Body of pancreas (tissue), 4 donors: ENCODE results near the gene ST6GAL1. TPM values are rescaled to one million over a fixed set of nuclear protein-coding genes. Genes with fewer than 3 reads are reported as not detected.

Experiments
- ATAC-seq: fragments of 150-250 bp; one replicate; pipeline ENCODE4 v1.9.1; 2016
- DNase-seq, 4 donors: peaks; one replicate each; pipeline ENCODE4 v3.0.0-alpha.2; 2019
- H3K27ac ChIP-seq, 4 donors: fragments of 200-600 bp; sonication (generic); 1 replicate in 3 of 4; 2 replicates in 1 of 4; pipeline versions ENCODE4 v1.5.1 to v1.6.1; 2016 to 2019; ENCODE audit warnings: mild to moderate bottlenecking in 1 of 4, mixed read lengths in 1 of 4, moderate library complexity in 1 of 4
- H3K27me3 ChIP-seq, 2 donors: fragments of 200-600 bp; sonication (generic); one replicate each; pipeline ENCODE4 v1.6.0; 2016; ENCODE audit warnings: mild to moderate bottlenecking in 1 of 2
- H3K36me3 ChIP-seq, 2 donors: fragments of 200-600 bp; sonication (generic); replicated peaks in 1 of 2; 2 replicates each; pipeline ENCODE4 v1.5.1; 2016; ENCODE audit warnings: low read depth in 2 of 2; ENCODE audit not compliant: insufficient read depth in 1 of 2
- H3K4me1 ChIP-seq: fragments of 200-600 bp; sonication (generic); one replicate; pipeline ENCODE4 v1.6.0; 2016
- H3K4me3 ChIP-seq, 2 donors: fragments of 200-600 bp; sonication (generic); 1 replicate in 1 of 2; 2 replicates in 1 of 2; pipeline ENCODE4 v1.5.1; 2016 to 2019
- H3K9me3 ChIP-seq, 3 donors: fragments of 200-600 bp; sonication (generic); 1 replicate in 2 of 3; 2 replicates in 1 of 3; pipeline ENCODE4 v1.5.1; 2016
- CTCF ChIP-seq, 7 experiments: fragments of 450-650 bp in 4 of 7; fragments of 200-600 bp in 3 of 7; sonication (generic) in 3 of 7; IDR thresholded peaks; one replicate each; pipeline ENCODE4 v1.5.1; 2016 to 2019; ENCODE audit warnings: antibody characterized with exemption in 7 of 7
- POLR2A ChIP-seq, 3 donors: fragments of 450-650 bp; IDR thresholded peaks; one replicate each; pipeline ENCODE4 v1.6.1; 2016; ENCODE audit warnings: antibody characterized with exemption in 3 of 3, mild to moderate bottlenecking in 2 of 3
- WGBS, 2 donors: methylation state at CpG; one replicate each; pipeline ENCODE4 v1.1.5; 2017; 5-methylcytosine and 5-hydroxymethylcytosine counted together
- intact Hi-C: fragments of 100-400 bp; cut with DNase I; formaldehyde crosslinking; loops from one replicate; pipeline ENCODE4 v1.15.1; 2023
- total RNA-seq, 2 donors: library from RNA; depleted of rRNA; stranded (reverse); fragments of >200 nt; gene quantifications; one replicate each; pipeline ENCODE4 v1.1.0, GENCODE V29; 2016

The ST6GAL1 gene
- total RNA-seq, 2 donors from 2014 or later: 10.2 to 12.2 TPM

- Histone ChIP-seq H3K4me3 (no peak overlapping the region), H3K27me3 (no peaks in the 10 kb centered on the region), H3K9me3 (no peaks in the 10 kb centered on the region), H3K4me1 (peaks cover 6% of the 10 kb centered on the region), H3K36me3 (no peaks in the 10 kb centered on the region), H3K27ac (no peak overlapping the region)
- intact Hi-C loops: no loop called here
- TF ChIP-seq POLR2A (IDR thresholded peaks at IDR 0.05): no peak
- no peak for TF ChIP-seq CTCF (IDR thresholded peaks at IDR 0.05)
- DNase-seq: no peak
- WGBS, 2 donors: 86 to 89% methylated on average over 5 of the region's 5 CpGs
- ATAC-seq: no peak
Observed at GRCh38 chr3:187042346-187042745, 112.0 kb downstream of the ST6GAL1 start.

- TF ChIP-seq CTCF (IDR thresholded peaks at IDR 0.05) (no peak), POLR2A (IDR thresholded peaks at IDR 0.05) (no peak)
- 90 to 95% methylated on average over 6 to 8 of the region's 8 CpGs for WGBS, 2 donors
- no peak overlapping the region for H3K4me3 ChIP-seq
- DNase-seq: no peak
- H3K27ac ChIP-seq: no peak overlapping the region
- intact Hi-C loops: no loop called here
- peaks cover 6% of the 10 kb centered on the region for H3K4me1 ChIP-seq
- H3K36me3 ChIP-seq: no peaks in the 10 kb centered on the region
- no peaks in the 10 kb centered on the region for H3K27me3 ChIP-seq
- no peaks in the 10 kb centered on the region for H3K9me3 ChIP-seq
- no peak for ATAC-seq
Observed at GRCh38 chr3:187042874-187043458, 112.6 kb downstream of the ST6GAL1 start.

GRCh38 chr3:187044206-187044605 lies 113.9 kb downstream of the ST6GAL1 start:
- no peak for ATAC-seq
- TF ChIP-seq CTCF (IDR thresholded peaks at IDR 0.05): no peak
- no peak for TF ChIP-seq POLR2A (IDR thresholded peaks at IDR 0.05)
- no peaks in the 10 kb centered on the region for H3K4me1 ChIP-seq
- H3K27ac ChIP-seq: peak overlapping the region in 2 of 4 donors; percentile 2 to 33
- no peaks in the 10 kb centered on the region for H3K9me3 ChIP-seq
- WGBS, 2 donors: 66 to 80% methylated on average over 3 of the region's 3 CpGs
- no peaks in the 10 kb centered on the region for H3K27me3 ChIP-seq
- H3K36me3 ChIP-seq: no peaks in the 10 kb centered on the region
- DNase-seq: no peak
- intact Hi-C loops: no loop called here
- H3K4me3 ChIP-seq: no peak overlapping the region

GRCh38 chr3:187044867-187045552 lies 114.7 kb downstream of the ST6GAL1 start:
- Histone ChIP-seq H3K4me1 (no peaks in the 10 kb centered on the region), H3K27me3 (no peaks in the 10 kb centered on the region), H3K27ac (peak overlapping the region in 1 of 4 donors; percentile 33), H3K9me3 (no peaks in the 10 kb centered on the region), H3K36me3 (no peaks in the 10 kb centered on the region), H3K4me3 (no peak overlapping the region)
- intact Hi-C loops: no loop called here
- no peak for TF ChIP-seq CTCF (IDR thresholded peaks at IDR 0.05)
- no peak for TF ChIP-seq POLR2A (IDR thresholded peaks at IDR 0.05)
- 68 to 69% methylated on average over 4 of the region's 4 CpGs for WGBS, 2 donors
- ATAC-seq (no peak), DNase-seq (peak in 2 of 4 donors; percentile 19 to 23)

GRCh38 chr3:187046033-187046432 lies 115.7 kb downstream of the ST6GAL1 start:
- Histone ChIP-seq H3K27me3 (no peaks in the 10 kb centered on the region), H3K27ac (no peak overlapping the region), H3K36me3 (no peaks in the 10 kb centered on the region), H3K9me3 (no peaks in the 10 kb centered on the region), H3K4me1 (no peaks in the 10 kb centered on the region), H3K4me3 (no peak overlapping the region)
- 88 to 94% methylated on average over 2 of the region's 2 CpGs for WGBS, 2 donors
- DNase-seq: no peak
- no peak for ATAC-seq
- intact Hi-C loops: no loop called here
- TF ChIP-seq CTCF (IDR thresholded peaks at IDR 0.05) (no peak), POLR2A (IDR thresholded peaks at IDR 0.05) (no peak)
